Posterior vena cava (tissue), 2 donors: ENCODE measurements around the gene ARMC10. TPM values are rescaled to one million over a fixed set of nuclear protein-coding genes. Genes with fewer than 3 reads are reported as not detected.
"Not testable (repeated sequence)": the region's sequence is repeated elsewhere in the genome, so short reads cannot be mapped to it uniquely, and the experiment has no call there.

Source experiments
- DNase-seq: peaks from one replicate; pipeline ENCODE4 v3.0.0-alpha.2; 2020; ENCODE audit warnings: low spot score
- intact Hi-C, 2 donors: fragments of 100-400 bp; cut with DNase I; formaldehyde crosslinking; loops; one replicate each; pipeline versions ENCODE4 v1.14.1 to v1.14.2; 2022 to 2023
- total RNA-seq, 2 donors: library from RNA; stranded (reverse); fragmentation: NEBNext Ultra II Directional; extraction: Animal tissue kit (Norgen Biotek cat#: 25700); gene quantifications; one replicate each; pipeline ENCODE4 v1.2.1, GENCODE V29; 2021
- donor health status: DM: yes; HTN: yes; CAD: no.
- donor health status: DM: yes; HTN: yes; CAD: no.

The ARMC10 gene
- total RNA-seq, 2 donors from 2014 or later, result 35.4 to 36.2 TPM

DNA sequence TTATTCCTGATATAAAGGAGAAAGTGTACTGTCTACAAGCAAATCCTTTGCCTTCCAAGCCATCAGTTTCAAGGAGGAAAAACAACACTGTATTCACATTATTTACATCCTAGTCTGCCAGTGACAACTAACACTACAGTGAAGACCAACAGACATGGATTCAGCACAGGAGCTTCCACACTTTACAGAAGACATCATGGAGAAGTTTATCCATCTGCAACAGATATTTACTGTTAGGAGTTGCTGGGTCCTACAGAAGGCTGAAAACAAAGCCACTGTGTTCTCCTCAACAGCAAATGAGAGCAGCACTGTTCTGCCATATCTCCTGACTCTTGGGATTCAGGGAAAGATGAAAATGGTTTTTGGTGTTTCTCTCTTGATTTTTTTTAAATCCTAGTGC lies 42.1 kb downstream of the ARMC10 start:
- intact Hi-C loops, result no loop called here
- no peak for DNase-seq

DNA sequence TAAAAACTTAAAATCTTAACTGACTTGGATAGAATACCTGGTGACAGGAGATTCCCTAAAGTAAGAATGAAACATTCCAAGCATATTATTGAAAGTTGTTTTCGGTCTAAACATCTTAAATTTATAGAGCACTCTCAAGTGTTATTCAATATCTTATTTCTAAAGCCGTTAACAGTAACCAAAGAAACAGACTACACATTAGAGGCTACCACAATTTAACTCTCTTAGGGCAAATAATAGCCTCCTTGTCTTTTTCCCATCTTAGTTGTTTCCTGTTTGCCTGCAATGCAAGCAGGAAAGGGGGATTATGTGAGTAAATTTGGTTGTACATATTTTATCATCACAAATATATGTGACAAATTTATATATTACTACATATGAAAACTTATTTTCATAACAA lies 42.5 kb downstream of the ARMC10 start:
- DNase-seq, result no peak
- intact Hi-C loops, result no loop called here

DNA sequence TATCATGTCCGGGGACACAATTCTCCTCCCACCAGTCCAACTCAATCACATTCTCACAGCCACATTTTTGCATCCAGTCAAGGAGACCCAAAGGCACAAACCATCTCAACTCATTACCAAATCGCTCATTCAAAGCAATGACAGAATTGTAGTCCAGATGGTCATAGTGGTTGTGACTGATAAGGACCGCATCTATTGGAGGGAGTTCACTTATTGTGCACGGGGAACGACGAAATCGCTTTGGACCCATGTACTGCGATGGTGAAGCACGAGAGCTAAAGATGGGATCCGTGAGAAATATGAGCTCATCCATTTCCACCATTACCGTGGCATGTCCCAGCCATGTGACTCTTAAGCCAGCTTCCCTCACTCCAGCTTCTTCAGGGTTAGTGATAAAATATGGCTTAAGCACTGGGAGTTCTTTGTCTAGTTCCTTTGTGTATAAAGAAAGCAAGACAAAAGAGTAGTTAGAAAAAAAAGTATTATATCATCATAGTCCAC lies 44.9 kb downstream of the ARMC10 start:
- intact Hi-C loops, result no loop called here
- no peak for DNase-seq

DNA sequence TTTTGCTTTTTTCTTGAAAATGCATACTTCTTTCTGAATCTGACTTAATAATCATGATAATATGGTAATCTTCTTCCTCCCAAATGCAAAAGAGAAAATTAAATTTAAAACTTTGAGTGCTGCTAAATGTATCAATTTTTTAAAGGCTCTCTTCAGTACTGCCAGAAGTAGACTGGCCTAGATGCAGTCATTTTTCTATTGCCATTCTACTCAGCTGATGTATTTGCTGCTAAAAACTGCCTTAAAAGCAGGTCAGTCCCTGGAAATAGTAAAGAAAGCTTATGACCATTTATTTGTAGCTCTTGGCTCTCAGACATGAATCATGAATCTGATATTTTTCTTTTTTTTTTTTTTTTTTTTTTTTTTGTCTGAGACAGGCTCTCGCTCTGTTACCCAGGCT lies 45.4 kb downstream of the ARMC10 start:
- intact Hi-C loops, result no loop called here
- DNase-seq, result no peak

DNA sequence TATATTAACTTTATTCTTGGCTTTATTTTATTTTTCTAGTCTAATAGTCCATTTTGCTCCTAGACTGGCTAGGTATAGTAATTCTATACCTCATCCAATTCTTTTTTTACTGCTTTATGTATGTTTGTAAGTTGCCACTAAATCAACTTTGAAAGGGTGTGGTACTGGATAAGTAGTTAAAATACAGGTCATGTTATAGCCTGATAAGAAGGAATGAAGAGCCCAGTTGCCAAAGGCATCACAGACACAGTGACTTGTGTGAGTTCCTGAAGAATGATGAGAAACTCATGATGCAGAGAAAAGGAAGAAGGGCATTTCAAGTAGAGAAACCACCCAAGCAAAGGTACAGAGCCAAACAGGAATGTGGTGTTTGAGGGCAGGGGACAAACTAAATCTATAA lies 46.7 kb downstream of the ARMC10 start:
- no peak for DNase-seq
- intact Hi-C loops, result no loop called here

DNA sequence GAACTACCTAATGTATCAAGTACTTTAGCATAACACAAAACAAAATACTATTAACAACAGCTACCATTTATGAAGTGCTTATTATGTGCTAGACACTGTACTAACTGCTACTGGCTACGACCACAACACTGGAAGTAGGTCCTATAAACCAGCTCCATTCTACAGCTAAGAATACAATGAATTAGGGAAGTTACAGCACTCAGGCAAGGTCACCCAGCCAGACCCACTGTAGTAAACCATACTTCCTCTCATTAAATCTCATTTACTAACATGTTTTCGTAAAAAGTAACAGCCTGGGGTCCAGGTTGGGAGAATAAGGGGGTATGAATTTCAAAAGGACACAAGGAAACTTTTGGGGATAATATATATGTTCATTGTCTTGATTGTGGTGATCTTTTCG lies 48.6 kb downstream of the ARMC10 start:
- intact Hi-C loops, result no loop called here
- no peak for DNase-seq

DNA sequence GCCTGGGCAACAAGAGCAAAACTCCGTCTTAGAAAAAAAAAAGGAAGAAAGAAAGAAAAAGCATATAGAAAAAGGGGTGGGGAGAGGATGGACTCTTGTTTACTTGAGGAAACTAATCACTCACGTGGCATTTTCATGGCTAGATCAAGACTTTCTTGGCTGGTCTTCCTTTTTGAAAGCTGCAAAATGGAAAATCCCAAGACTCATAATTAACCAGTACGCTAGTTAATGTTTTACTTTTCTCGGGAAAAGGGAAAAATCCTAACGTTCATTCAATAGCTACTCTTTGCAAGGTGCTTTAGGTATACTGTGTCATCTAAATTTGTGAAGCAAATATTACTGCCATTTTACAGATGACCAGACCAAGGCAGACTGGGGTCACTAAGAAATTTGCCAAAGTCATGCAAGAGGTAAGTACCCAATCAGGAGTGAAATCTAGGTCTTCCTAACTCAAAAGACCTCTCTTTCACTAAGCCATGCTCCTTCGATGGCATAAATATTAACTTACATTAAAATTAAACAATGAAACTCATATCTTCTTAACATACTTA lies 49.6 kb downstream of the ARMC10 start:
- no peak for DNase-seq
- intact Hi-C loops, result no loop called here

DNA sequence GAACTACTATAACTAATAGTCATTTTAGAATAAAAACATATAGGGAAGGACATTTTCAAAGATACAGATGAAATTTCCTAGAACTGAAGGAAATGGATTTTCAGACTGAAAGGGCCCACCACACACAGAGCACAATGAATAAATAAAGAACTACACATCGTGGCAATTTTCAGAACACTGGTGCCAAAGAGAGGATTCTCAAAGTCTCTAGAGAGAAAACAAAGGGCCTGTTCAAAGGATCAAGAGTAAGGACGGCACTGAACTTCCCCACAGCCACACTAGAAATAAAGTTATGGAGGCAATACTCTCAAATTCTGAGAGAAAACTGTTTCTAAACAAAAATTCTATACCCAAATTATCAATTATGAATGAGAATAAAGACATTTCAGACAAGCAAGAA lies 52.1 kb downstream of the ARMC10 start:
- intact Hi-C loops, result no loop called here
- DNase-seq, result no peak

DNA sequence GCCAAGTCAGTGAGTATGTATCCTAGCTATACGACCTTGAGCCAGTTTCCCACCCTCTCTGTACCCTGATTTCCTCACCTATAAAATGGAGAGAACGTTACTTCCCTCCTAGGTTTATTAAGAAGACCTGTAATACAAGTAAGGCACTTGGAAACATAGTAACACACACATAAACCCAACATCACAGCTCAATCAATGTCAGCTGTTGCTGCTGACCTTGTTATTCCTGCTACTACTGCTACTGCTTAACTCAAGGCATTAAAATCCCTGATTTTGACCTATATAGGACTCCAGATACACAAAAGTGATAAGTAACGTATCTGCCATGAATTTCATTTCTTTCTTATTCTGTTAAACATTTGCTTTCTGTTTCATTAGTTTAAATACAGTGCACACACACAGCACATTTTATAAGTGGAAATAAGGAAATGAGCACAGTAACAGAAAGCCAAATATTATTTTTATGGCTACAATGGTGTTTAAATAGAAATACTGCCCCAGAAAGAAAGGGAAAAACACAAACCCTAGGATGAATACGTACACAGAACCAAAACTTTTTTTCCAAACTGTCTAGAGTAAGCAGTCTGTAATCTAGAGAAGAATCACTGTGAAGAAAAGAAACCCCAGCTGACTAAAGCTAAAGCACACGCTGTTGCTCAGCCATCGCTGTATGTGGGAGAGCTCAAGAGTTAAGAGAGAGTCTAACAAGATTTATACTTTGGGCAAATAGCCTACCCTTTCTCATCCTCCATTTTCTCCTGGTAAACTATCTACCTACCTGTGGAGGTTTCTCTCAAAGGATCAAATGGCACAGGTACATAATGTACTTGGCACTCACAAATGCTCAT lies 55.0 kb downstream of the ARMC10 start:
- no peak for DNase-seq
- intact Hi-C loops, result no loop called here

DNA sequence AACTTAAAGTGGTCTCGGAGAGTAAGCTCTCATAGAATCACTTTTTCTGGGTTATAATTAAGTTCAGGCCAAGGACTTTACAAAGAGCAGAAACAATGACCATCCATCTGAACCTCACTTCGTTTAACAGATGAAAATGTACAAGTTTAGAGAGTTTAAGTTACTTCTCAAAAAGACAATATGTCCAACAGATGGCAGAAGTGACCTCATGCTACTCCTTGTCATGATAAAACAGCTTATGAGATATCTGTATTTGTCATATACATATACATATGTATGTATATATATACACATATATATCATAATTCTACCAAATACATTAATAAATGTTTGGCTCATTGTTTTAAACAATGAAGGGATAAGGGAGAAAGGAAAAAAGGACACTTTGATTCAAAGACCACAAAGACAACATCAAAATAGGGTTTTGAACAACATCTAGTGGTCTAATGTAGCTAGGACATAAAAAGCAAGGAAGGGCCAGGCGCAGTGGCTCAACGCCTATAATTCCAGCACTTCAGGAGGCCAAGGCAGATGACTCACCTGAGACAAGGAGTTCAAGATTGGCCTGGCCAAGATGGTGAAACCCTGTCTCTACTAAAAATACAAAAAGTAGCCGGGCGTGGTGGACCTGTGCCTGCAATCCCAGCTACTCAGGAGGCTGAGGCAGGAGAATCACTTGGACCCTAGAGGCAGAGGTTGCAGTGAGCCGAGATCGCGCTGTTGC lies 56.1 kb downstream of the ARMC10 start:
- intact Hi-C loops, result no loop called here
- no peak for DNase-seq

DNA sequence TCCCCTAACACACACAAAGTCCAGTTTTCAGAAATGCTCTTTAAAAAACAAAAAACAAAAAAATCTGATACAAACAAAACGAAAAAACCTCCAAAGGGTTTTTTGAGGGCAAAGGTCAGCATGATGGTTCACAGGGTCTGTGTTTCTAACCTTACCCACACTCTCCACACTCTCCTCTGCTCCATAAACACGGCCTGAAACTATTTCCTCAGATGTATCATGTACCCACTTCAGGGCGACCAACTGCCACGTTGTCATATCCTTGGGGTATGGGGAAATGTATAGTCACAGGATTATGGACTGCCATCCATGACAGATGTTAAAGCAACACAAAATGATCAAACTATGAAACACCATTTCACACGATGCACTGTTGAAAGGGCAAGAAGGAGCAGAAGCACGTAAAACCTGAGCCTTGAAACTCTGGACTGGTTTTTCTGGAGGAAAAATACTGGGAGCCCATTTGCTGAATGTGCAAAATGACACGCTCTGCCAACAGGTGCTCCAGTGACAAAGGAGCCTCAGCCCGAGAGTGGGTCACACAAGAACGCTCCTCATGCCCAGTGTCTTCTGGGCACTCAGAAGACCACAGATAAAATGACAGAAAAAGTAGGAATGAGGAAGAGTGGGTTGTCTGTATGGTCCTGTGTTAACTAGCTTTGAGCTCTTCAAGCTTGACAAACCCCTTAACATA lies 58.2 kb downstream of the ARMC10 start:
- intact Hi-C loops, result no loop called here
- DNase-seq, result no peak

DNA sequence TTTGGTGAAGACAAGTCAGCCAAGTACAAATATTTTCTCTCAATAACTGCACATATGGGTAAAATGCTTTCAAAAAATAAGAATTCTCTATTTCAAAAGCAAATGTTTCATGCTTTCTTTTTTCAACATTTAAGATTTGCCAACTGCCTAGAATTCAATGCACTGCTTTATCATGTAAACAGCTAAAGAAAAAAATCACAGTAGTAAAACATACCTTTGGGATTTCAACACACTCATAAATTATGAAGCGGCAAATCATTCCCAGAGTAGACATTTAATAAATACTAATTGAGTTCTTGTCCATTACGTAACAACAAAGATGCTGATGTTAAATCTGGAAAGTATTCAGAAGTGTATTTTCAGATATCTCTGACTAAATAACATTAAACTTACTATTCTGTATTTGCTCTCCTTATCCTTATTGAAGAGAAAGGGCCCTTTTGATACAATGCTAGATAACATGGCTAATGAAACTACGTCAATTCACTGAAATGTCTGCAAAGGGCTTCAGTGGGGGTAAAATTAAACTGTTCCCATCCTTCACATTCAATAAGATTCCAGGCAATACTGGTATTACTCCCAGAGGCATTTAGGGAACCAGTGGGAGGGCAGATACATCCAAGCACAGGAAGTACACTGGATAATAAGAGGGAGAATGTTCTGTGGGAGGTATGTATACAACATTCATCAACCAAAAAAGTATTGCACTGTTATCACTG lies 60.1 kb downstream of the ARMC10 start:
- DNase-seq, result no peak
- intact Hi-C loops, result no loop called here

DNA sequence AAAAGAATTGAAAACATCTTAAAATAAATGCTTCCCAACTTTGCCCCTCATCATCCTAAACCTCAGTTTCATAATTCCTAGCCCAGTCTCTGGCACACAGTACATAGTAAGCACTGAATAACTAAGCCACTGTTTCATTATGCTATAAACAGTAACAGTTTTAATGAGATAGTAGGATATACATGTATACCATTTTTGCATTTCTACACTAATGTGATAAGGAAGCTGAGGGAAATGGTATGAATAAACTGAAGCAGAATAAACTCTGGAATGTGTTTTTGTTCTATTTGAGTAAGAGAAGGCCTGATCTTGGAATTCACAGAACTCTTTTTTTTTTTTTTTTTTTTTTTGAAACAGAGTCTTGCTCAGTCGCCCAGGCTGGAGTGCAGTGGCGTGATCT lies 65.1 kb downstream of the ARMC10 start:
- intact Hi-C loops, result no loop called here
- no peak for DNase-seq

DNA sequence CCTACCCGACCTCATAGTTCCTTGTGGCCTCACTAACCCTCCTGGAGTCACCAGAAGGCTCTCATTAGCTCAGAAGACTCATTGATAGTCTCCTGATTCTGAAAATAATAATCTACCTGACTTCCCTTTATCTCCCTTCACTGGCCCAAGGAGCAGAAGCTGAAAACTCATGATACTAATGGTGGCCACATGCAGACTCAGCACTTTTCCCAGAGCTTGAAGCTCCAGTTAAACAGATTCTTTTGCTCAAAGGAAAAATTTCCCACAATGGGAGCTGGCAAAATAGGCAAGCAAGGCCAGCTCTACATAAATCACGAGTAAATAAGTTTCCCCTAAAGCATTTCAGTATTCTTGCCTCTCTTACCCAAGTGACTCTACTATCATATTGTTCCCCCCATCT lies 65.7 kb downstream of the ARMC10 start:
- DNase-seq, result no peak
- intact Hi-C loops, result no loop called here

DNA sequence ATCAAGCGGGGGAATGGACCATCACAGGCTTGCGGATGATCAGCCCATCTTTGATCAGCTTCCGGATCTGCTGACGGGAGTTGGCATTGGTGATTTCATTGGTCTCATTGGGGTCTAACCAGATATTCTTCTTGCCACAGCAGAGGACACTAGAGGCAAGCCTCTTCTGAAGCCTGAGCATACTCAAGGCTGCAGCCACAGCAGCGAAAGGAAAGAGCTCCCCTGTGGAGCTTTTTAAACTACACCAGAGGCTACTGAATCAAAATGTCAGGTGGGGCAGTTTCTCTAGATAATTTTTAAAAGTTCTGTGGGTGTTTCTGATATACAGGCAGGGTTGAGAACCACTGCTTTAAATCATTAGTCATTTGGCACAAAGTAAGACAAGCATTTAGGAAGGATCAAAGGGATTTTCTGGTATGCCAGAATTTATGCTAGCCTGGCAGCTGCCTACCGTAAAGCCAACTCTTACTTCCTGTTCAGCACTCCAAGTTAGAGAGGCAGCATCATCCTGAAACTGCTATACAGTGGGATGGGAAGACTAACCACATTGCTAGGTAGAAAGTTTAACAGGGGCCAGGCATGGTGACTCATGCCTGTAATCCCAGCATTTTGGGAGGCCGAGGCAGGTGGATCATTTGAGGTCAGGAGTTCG lies 66.9 kb downstream of the ARMC10 start:
- no peak for DNase-seq
- intact Hi-C loops, result no loop called here

DNA sequence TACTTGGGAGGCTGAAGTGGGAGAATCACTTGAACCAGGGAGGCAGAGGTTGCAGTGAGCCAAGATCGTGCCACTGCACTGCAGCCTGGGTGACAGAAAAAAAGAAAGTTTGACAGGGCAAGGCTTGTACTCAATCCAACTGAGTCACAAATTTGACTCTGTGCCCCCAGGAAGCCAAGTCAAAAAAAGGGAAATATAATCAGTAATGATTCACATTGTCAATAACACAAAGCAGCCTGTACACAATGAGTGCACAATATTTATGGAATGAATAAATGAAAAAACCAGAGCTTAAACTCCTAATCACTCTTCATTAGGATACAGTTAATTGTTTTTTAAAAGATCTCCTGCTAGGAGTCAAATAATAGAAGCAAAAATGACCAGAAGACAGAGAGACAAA lies 67.6 kb downstream of the ARMC10 start:
- intact Hi-C loops, result no loop called here
- no peak for DNase-seq

DNA sequence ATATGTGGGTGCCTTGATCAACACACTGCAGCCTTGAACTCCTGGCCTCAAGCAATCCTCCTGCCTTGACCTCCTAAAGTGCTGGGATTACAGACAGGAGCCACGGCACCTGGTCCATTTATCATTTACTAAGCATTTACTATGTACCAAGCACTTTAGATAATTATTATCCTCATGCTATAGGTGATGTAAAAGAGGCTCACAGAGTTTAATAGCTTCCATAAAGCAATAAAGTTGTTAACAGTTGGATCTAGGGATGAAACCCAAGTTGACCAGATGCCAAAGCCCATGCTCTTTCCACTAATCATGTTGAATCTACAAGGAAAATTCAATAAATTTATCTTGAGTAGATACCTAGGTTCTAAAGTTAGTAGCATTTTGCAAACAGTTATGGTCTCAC lies 68.9 kb downstream of the ARMC10 start:
- intact Hi-C loops, result no loop called here
- no peak for DNase-seq

DNA sequence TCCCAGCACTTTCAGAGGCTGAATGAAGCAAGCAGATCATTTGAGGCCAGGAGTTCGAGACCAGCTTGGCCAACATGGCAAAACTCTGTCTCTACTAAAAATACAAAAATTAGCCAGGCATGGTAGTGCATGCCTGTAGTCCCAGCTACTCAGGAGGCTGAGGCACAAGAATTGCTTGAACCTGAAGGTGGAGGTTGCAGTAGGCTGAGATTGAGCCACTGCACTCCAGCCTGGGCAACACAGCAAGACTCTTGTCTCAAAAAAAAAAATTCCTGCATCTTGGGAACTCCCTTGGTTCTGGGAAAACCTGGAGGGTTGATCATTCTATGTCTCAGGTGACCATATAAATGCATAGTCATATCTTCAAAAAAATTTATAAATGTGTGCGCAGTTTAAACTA lies 69.8 kb downstream of the ARMC10 start:
- DNase-seq, intact Hi-C loops: not testable (repeated sequence)
